HL-60 (cell line): Measurements from ENCODE around the gene SLC39A10.

Source experiments
- DNase-seq, 2 experiments: peaks; one replicate each; pipeline ENCODE4 v3.0.0-alpha.2; 2010 to 2020; ENCODE audit warnings: low read depth in 1 of 2, low spot score in 1 of 2
- H3K27ac ChIP-seq: fragments of 250-450 bp; sonication (Bioruptor Pico); replicated peaks from 2 replicates; pipeline ENCODE4 v1.5.1; 2020; ENCODE audit warnings: mild to moderate bottlenecking, moderate library complexity
- H3K27me3 ChIP-seq: fragments of 250-450 bp; sonication (Bioruptor Pico); 2 replicates; pipeline ENCODE4 v1.5.1; 2021; ENCODE audit warnings: mild to moderate bottlenecking, moderate library complexity; ENCODE audit not compliant: insufficient read depth, poor library complexity, severe bottlenecking
- H3K4me3 ChIP-seq: replicated peaks from 2 replicates; pipeline ENCODE4 v1.5.1; 2011; ENCODE audit warnings: mild to moderate bottlenecking, control low read depth, low read length; ENCODE audit not compliant: insufficient read depth
- CTCF ChIP-seq: IDR thresholded peaks from one replicate; pipeline ENCODE4 v1.5.1; 2011; ENCODE audit warnings: low read length, control low read depth, inconsistent platforms; ENCODE audit not compliant: insufficient read depth
- GABPA ChIP-seq: IDR thresholded peaks from 2 replicates; pipeline ENCODE4 v1.6.1; 2012; ENCODE audit warnings: low read depth
- POLR2AphosphoS5 ChIP-seq: IDR thresholded peaks from 2 replicates; pipeline ENCODE4 v1.6.1; 2012; ENCODE audit warnings: low read depth
- REST ChIP-seq: IDR thresholded peaks from 2 replicates; pipeline ENCODE4 v1.6.1; 2012; ENCODE audit warnings: low read depth; ENCODE audit not compliant: insufficient replicate concordance
- SPI1 ChIP-seq: IDR thresholded peaks from 2 replicates; pipeline ENCODE4 v1.6.1; 2012; ENCODE audit warnings: low read depth, mild to moderate bottlenecking, borderline replicate concordance

Gene SLC39A10

GRCh38 chr2:195675783-195676427 lies 18.9 kb downstream of the SLC39A10 start:
- DNase-seq, result no peak
- Histone ChIP-seq H3K4me3 (no peak overlapping the region), H3K27ac (no peak overlapping the region), H3K27me3 (no peaks in the 10 kb centered on the region)
- TF ChIP-seq REST, result no peak
- TF ChIP-seq CTCF, result no peak
- no peak for TF ChIP-seq GABPA

- no peak overlapping the region for H3K4me3 ChIP-seq
- no peaks in the 10 kb centered on the region for H3K27me3 ChIP-seq
- no peak for DNase-seq
- H3K27ac ChIP-seq, result no peak overlapping the region
- TF ChIP-seq REST (no peak), CTCF (no peak), SPI1 (no peak), GABPA (no peak), POLR2AphosphoS5 (no peak)
These were observed 20.3 kb downstream of the SLC39A10 start for GRCh38 chr2:195677290-195677689.

- TF ChIP-seq CTCF (no peak), SPI1 (no peak), GABPA (no peak), POLR2AphosphoS5 (no peak), REST (no peak)
- H3K27me3 ChIP-seq, result no peaks in the 10 kb centered on the region
- no peak overlapping the region for H3K4me3 ChIP-seq
- DNase-seq, result no peak
- H3K27ac ChIP-seq, result no peak overlapping the region
These were observed 20.9 kb downstream of the SLC39A10 start for GRCh38 chr2:195677884-195678283.
